HepG2 (cell line): ENCODE measurements around the gene WIPF2. TPM values are rescaled to one million over a fixed set of nuclear protein-coding genes. Genes with fewer than 3 reads are reported as not detected.
A peak's percentile ranks its signal among the peaks of the same experiment; 100 is the strongest.

Source experiments
- FOXA1 ChIP-seq, 2 experiments: fragments of 450-650 bp in 1 of 2; sonication (generic) in 1 of 2; formaldehyde crosslinking in 1 of 2; IDR thresholded peaks; 2 replicates each; pipeline versions ENCODE4 v1.4.0 to v1.6.1; 2016 to 2020; ENCODE audit warnings: missing genetic modification reagents in 1 of 2
- GABPA ChIP-seq, 2 experiments: IDR thresholded peaks; 2 replicates each; pipeline ENCODE4 v1.6.1; 2011 to 2016; ENCODE audit warnings: low read depth in 2 of 2, low read length in 1 of 2, missing biosample characterization in 1 of 2, missing genetic modification characterization in 1 of 2
- NRL ChIP-seq: sonication (generic); formaldehyde crosslinking; IDR thresholded peaks from 2 replicates; pipeline ENCODE4 v1.5.0; 2020; ENCODE audit warnings: missing genetic modification reagents, mild to moderate bottlenecking, moderate library complexity, borderline replicate concordance
- PITX1 ChIP-seq: sonication (generic); formaldehyde crosslinking; IDR thresholded peaks from 2 replicates; pipeline ENCODE4 v1.5.1; 2020; ENCODE audit warnings: mild to moderate bottlenecking, missing genetic modification reagents
- RFX3 ChIP-seq: IDR thresholded peaks from 2 replicates; pipeline ENCODE4 v1.6.1; 2016; ENCODE audit warnings: missing biosample characterization, missing genetic modification reagents
- ZFAT ChIP-seq: sonication (generic); formaldehyde crosslinking; conservative IDR thresholded peaks from 2 replicates; pipeline ENCODE4 v1.8.1; 2023; ENCODE audit warnings: missing genetic modification reagents, inconsistent platforms
- ZNF773 ChIP-seq: sonication (generic); formaldehyde crosslinking; IDR thresholded peaks from 2 replicates; pipeline ENCODE4 v1.4.0; 2020; ENCODE audit warnings: missing genetic modification reagents, borderline replicate concordance
- polyA plus RNA-seq, 8 experiments: library from polyadenylated mRNA; depleted of rRNA in 3 of 8; stranded (reverse) in 7 of 8; unstranded in 1 of 8; fragments of >200 nt; fragmentation: Illumina TruSeq in 4 of 8; extraction: Trizol in 4 of 8; gene quantifications; 2 replicates each; pipeline versions ENCODE4 v1.2.1 to v1.2.3, GENCODE V29; 2011 to 2016; ENCODE audit warnings: low read depth in 4 of 8, missing spikeins in 1 of 8, mixed read lengths in 1 of 8; ENCODE audit not compliant: insufficient read depth in 1 of 8
- total RNA-seq, 5 experiments: library from RNA; depleted of rRNA; stranded (reverse); fragments of >200 nt; fragmentation: Illumina TruSeq; extraction: Trizol; gene quantifications; 2 replicates each; pipeline ENCODE4 v1.2.3, GENCODE V29; 2016; ENCODE audit warnings: low read depth in 1 of 5
- TF ChIP-seq, protein P1 (sequence below): sonication (generic); formaldehyde crosslinking; IDR thresholded peaks from 2 replicates; pipeline ENCODE4 v1.5.0; 2020; ENCODE audit warnings: mild to moderate bottlenecking, missing genetic modification reagents, borderline replicate concordance

Gene WIPF2
- total and polyA plus RNA-seq, 2 of the 13 experiments (the other 11 are each of a cell fraction or from before 2014, with no cell fraction given), result 7.2 to 10.8 TPM

DNA sequence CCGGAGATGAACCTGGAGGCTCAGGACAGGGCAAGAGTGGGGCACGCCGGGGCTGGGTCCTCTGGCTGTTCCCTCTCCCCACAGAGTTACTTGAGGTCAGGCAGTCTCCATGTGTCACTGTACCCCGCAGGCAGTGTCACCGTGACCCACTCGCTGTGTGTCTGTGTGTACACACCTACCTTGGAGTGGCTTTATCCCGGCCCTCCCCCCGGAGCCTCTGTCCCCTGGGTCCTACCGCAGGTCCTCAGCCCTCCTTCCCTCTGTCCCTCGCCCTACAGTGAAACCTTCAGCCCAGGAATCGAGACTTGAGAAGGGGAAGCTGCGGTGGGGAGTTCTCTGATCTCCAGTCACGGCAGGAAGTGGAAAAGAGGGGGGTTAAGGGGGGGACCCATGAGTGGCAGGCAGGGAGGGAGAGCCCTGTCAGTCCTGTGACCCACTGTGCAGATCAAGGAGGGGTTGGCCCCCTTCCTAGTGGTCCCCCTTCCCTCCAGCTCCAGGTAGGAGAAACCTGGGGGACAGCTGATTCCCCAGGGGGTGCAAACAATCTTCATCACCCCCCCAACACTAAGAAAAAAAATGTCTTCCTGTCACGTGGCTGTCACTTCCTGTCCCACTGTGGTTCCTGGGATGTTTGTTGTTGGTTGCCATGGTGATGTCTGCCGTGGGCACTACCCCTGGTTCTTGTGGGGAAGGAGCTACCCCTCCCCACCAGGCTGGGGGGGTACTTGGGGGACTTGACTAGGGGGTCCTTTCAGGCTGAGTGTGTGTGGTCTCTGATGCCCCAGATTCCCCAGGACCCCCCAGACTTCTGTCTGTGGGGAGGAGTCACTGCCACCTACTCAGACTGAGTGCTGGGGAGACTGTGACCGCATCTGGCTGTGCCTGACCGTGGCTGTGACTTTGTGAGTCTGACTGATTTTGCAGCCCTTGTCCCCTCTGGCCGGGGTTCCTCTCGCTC is 103.5 kb downstream of the WIPF2 start (continued):
- TF ChIP-seq, protein P1, sequence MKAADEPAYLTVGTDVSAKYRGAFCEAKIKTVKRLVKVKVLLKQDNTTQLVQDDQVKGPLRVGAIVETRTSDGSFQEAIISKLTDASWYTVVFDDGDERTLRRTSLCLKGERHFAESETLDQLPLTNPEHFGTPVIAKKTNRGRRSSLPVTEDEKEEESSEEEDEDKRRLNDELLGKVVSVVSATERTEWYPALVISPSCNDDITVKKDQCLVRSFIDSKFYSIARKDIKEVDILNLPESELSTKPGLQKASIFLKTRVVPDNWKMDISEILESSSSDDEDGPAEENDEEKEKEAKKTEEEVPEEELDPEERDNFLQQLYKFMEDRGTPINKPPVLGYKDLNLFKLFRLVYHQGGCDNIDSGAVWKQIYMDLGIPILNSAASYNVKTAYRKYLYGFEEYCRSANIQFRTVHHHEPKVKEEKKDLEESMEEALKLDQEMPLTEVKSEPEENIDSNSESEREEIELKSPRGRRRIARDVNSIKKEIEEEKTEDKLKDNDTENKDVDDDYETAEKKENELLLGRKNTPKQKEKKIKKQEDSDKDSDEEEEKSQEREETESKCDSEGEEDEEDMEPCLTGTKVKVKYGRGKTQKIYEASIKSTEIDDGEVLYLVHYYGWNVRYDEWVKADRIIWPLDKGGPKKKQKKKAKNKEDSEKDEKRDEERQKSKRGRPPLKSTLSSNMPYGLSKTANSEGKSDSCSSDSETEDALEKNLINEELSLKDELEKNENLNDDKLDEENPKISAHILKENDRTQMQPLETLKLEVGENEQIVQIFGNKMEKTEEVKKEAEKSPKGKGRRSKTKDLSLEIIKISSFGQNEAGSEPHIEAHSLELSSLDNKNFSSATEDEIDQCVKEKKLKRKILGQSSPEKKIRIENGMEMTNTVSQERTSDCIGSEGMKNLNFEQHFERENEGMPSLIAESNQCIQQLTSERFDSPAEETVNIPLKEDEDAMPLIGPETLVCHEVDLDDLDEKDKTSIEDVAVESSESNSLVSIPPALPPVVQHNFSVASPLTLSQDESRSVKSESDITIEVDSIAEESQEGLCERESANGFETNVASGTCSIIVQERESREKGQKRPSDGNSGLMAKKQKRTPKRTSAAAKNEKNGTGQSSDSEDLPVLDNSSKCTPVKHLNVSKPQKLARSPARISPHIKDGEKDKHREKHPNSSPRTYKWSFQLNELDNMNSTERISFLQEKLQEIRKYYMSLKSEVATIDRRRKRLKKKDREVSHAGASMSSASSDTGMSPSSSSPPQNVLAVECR, result 0 out of 2 replicates have a peak, but pooled peaks have one; percentile 23
- TF ChIP-seq PITX1, result 0 out of 2 replicates have a peak, but pooled peaks have one; percentile 11
- TF ChIP-seq GABPA (IDR thresholded peaks at IDR 0.05; ENCODE audit: low read depth, low read length), result peak; percentile 62; the same call in 1 of the 2 replicates
- TF ChIP-seq GABPA (CRISPR knock-in tag; IDR thresholded peaks at IDR 0.05; ENCODE audit: low read depth), result peak; percentile 92
- TF ChIP-seq FOXA1 (IDR thresholded peaks at IDR 0.05), result no peak
- 0 out of 2 replicates have a peak, but pooled peaks have one; percentile 34 for TF ChIP-seq FOXA1 (CRISPR knock-in tag; IDR thresholded peaks at IDR 0.05)
- no peak for TF ChIP-seq ZFAT (CRISPR knock-in tag)
- TF ChIP-seq NRL (CRISPR knock-in tag), result peak; percentile 72; the same call in 1 of the 2 replicates
- peak; percentile 77 for TF ChIP-seq RFX3
- no peak for TF ChIP-seq ZNF773
